Measurements from ENCODE around the gene AP1G1. TPM values are rescaled to one million over a fixed set of nuclear protein-coding genes. Genes with fewer than 3 reads are reported as not detected.

AP1G1 gene
- total RNA-seq, 4 donors from 2014 or later, result 77.1 to 153 (median 86.3) TPM

DNA sequence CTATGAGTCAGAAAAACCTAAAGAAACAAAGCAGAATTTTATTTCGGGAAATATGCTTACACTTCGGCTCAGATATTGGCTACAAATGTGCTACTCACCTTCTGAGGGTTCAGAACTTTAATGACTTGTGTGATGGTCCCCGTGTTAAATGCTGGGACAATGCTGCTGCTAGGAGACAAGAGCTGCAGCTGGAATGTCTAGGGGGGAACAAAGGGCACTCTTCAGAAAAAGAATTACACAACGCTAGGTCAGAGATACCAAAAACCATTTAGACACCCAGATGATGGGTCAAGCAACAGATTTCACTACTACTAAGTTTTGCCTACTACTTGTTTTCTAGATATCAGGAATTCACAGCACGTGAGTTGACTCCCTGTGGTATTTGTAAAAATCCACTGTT lies 74.1 kb downstream of the AP1G1 start:
- Histone ChIP-seq H3K4me3 (no peak overlapping the region), H3K36me3 (peaks cover 88% of the 10 kb centered on the region), H3K9me3 (no peaks in the 10 kb centered on the region), H3K27me3 (no peaks in the 10 kb centered on the region), H3K27ac (no peak overlapping the region), H3K4me1 (no peaks in the 10 kb centered on the region)
- WGBS, result 84% methylated on average over 5 of the region's 5 CpGs
- TF ChIP-seq POLR2AphosphoS5 (IDR thresholded peaks at IDR 0.05) (no peak), POLR2A (IDR thresholded peaks at IDR 0.05) (no peak), EP300 (IDR thresholded peaks at IDR 0.05) (no peak)
- TF ChIP-seq, protein P1, sequence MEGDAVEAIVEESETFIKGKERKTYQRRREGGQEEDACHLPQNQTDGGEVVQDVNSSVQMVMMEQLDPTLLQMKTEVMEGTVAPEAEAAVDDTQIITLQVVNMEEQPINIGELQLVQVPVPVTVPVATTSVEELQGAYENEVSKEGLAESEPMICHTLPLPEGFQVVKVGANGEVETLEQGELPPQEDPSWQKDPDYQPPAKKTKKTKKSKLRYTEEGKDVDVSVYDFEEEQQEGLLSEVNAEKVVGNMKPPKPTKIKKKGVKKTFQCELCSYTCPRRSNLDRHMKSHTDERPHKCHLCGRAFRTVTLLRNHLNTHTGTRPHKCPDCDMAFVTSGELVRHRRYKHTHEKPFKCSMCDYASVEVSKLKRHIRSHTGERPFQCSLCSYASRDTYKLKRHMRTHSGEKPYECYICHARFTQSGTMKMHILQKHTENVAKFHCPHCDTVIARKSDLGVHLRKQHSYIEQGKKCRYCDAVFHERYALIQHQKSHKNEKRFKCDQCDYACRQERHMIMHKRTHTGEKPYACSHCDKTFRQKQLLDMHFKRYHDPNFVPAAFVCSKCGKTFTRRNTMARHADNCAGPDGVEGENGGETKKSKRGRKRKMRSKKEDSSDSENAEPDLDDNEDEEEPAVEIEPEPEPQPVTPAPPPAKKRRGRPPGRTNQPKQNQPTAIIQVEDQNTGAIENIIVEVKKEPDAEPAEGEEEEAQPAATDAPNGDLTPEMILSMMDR (IDR thresholded peaks at IDR 0.05), result no peak
- no peak for DNase-seq (ENCODE audit: low spot score in 2 of 2)

DNA sequence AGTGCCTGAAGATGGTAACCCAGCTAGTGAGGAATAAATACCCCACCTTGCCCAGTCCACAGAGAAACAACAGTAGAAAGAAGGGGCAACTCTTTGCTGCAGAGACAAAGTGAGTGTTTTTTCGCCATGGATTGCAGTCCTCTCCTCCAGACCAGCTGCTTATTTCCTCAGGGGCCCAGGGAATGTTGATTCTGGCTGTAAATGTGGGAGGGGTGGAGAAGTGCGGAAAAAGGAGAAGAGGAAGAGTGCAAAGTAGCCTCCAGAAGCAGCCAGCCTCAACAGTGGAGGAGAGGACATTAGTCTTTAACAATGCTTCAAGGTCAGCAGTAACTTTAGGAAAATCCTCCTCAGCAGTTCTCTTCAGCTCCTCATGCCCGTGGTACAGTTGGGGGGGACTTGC lies 76.0 kb downstream of the AP1G1 start:
- H3K4me1 ChIP-seq, result no peaks in the 10 kb centered on the region
- peaks cover 70% of the 10 kb centered on the region for H3K36me3 ChIP-seq
- WGBS, result 88% methylated on average over 3 of the region's 3 CpGs
- H3K27me3 ChIP-seq, result no peaks in the 10 kb centered on the region
- no peak for DNase-seq (ENCODE audit: low spot score in 2 of 2)
- H3K4me3 ChIP-seq, result no peak overlapping the region
- no peaks in the 10 kb centered on the region for H3K9me3 ChIP-seq
- H3K27ac ChIP-seq, result no peak overlapping the region
- TF ChIP-seq EP300 (IDR thresholded peaks at IDR 0.05) (no peak), POLR2AphosphoS5 (IDR thresholded peaks at IDR 0.05) (no peak), POLR2A (IDR thresholded peaks at IDR 0.05) (no peak)
- TF ChIP-seq, protein P1 (IDR thresholded peaks at IDR 0.05), result no peak

DNA sequence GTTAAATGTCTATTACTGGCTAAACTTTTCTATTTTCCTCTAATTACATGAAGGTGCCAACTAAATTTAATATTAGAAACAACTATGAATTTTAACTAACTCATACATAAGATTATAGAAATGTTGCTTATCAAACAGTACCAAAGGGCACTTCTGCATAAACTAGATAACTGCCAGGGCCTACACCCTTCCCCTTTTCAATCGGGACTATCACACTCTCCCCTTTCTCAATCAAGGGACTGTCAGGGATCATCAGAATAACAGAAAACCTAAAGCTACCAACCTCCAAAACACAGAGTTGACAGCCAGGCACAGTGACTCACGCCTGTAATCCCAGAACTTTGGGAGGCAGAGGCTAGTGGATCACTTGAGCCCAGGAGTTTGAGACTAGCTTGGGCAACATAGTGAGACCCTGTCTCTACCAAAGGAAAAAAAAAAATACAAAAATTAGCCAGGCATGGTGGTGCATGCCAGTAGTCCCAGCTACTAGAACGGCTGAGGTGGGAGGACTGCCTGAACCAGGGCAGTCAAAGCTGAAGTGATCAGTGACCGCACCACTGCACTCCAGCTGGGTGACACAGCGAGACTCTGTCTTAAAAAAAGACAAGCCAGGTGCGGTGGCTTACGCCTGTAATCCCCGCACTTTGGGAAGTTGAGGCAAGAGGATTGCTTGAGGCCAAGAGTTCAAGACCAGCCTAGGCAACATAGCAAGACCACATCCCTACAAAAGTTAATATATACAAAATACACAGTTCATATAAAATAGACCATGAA lies 80.9 kb downstream of the AP1G1 start:
- 75% methylated on average over 8 of the region's 8 CpGs for WGBS
- no peak overlapping the region for H3K27ac ChIP-seq

DNA sequence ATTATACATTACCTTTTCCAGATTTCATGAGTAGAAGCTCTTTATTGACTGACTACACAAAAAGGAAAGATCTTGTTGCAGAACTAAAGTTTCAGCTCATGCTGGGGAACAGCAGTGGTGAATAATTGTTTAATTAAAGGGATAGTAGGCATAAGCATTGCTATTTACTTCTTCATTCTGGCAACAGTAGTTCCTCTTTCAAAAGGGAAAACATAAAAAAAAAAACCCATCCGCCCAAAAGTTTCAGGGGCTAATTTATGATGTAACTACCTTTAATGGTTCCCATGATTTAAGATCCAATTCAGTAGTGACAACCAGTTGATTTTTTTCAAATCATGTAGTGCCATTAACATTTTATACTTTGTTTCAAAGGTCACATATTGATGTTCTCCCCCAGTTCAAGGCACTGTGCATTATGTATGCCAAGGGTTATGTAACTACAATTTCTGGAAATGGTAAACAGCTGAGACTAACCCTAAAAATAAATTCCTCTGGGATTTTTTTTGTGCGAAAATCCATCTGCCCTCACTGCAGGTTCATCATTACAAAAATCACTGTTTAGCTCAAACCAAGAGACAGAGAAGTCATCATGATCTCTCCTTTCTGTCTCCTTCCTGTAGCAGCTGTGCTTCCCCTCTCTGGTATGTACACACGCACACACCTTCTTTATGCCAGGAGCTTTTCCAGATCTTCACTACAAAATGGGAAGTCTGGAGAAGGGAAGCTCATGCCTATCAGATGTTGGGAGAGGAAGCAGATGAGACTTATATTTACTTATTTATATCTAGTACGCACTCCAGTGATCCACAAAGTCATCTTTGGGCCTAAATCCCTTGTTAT lies 81.9 kb downstream of the AP1G1 start:
- Histone ChIP-seq H3K9me3 (no peaks in the 10 kb centered on the region), H3K27me3 (no peaks in the 10 kb centered on the region), H3K4me3 (no peak overlapping the region), H3K36me3 (peaks cover 15% of the 10 kb centered on the region), H3K4me1 (peaks cover 21% of the 10 kb centered on the region), H3K27ac (no peak overlapping the region)
- WGBS, result 52% methylated on average over 4 of the region's 4 CpGs
- DNase-seq (ENCODE audit: low spot score in 2 of 2), result no peak
- no peak for TF ChIP-seq POLR2AphosphoS5 (IDR thresholded peaks at IDR 0.05)
- TF ChIP-seq, protein P1 (IDR thresholded peaks at IDR 0.05), result no peak

More for the DNA sequence above, 80.9 kb downstream of the AP1G1 start:
- TF ChIP-seq EP300 (IDR thresholded peaks at IDR 0.05), result no peak
- TF ChIP-seq POLR2AphosphoS5 (IDR thresholded peaks at IDR 0.05), result no peak
- TF ChIP-seq POLR2A (IDR thresholded peaks at IDR 0.05), result no peak
- TF ChIP-seq, protein P1 (IDR thresholded peaks at IDR 0.05), result no peak
- Histone ChIP-seq H3K4me3 (no peak overlapping the region), H3K4me1 (peaks cover 14% of the 10 kb centered on the region), H3K9me3 (no peaks in the 10 kb centered on the region), H3K36me3 (peaks cover 25% of the 10 kb centered on the region), H3K27me3 (no peaks in the 10 kb centered on the region)
- no peak for DNase-seq (ENCODE audit: low spot score in 2 of 2)

DNA sequence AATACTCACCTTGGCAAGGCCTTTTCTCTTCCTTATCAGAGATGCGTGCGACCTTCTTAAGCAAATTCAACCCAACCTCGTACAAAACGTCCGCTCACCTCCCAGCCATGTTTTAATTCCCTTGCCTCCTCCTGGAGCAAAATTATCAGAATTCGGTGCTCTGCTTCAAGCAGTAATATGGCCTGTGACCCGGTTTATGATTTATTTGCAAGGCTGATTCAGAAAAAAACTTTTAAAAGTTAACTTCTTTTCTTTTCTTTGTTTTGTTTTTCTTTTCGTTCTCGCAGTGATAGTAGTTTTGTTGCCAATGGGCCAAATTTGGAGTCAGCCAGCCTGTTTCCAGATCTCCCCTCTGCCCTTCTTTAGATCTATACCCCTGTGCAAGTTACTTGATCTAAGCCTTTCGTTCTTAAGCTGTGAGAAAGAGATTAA lies 84.3 kb downstream of the AP1G1 start, which contains the start of gene PHLPP2:
PHLPP2 (minus strand) TSS at position 382 of the 432 bp plus-strand sequence. CDS start 9,906 bp downstream, outside the sequence.
- no peaks in the 10 kb centered on the region for H3K36me3 ChIP-seq
- no peaks in the 10 kb centered on the region for H3K9me3 ChIP-seq
- peak within 1 kb of the TSS; percentile 95 for H3K27ac ChIP-seq
- no peak for DNase-seq (ENCODE audit: low spot score in 2 of 2)
- H3K4me1 ChIP-seq, result peaks cover 21% of the 10 kb centered on the region
- H3K4me3 ChIP-seq, result peak within 1 kb of the TSS; percentile 94
- H3K27me3 ChIP-seq, result no peaks in the 10 kb centered on the region
- 17% methylated on average over 10 of the region's 10 CpGs for WGBS
- TF ChIP-seq, protein P1 (IDR thresholded peaks at IDR 0.05), result no peak

All from suprapubic skin (tissue), 4 donors.